ENCODE results near the gene YEATS2. TPM values are rescaled to one million over a fixed set of nuclear protein-coding genes. Genes with fewer than 3 reads are reported as not detected.
"Not testable (repeated sequence)": the region's sequence is repeated elsewhere in the genome, so short reads cannot be mapped to it uniquely, and the experiment has no call there.

YEATS2 gene
- total RNA-seq, 1 experiment from 2014 or later, result 31.0 TPM

DNA sequence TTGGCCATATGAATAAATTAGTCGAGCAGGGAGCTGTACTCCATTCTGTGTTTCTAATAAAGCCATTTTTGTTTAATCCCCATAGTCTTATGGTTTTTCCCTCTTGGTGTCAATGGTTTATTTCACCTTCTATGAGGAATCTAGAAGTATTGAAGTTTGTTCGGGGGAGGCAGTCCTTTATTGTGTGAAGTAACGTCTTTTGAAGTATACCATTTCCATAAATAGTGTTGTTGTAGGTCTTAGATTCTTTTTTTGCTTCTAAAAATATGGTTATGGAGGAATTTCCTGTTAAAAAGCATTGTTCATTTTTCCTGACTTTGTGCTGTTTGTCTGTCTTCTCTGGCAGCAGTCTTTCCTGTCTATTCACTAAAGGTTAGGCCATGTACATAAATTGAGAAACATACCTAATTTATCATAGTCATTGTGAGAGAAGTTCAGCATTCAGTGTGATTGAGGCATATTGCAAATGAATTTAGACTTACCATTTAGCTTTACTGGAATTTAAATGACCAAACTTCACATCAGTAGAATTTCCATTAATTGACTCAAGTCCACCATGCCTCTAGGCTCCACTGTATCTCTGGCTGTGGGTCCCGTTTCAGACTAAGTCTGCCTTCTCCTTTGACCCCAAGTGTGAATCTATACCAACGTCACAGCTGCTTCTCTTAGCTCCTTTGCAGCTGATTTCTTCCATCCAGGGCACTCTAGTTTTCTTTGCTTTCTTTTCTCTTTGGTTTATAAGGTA is 37.3 kb downstream of the YEATS2 start:
- Histone ChIP-seq H3K79me2 (ENCODE audit: low read length) (no peaks in the 10 kb centered on the region), H2AFZ (ENCODE audit: low read length) (no peak overlapping the region), H3K27me3 (ENCODE audit: low read length) (no peaks in the 10 kb centered on the region), H3K9me2 (replicated peaks; ENCODE audit: low read length) (no peaks in the 10 kb centered on the region), H3K9ac (ENCODE audit: low read length) (no peak overlapping the region), H3K27ac (ENCODE audit: low read length) (no peak overlapping the region), H3F3A (ENCODE audit: low read length, unreplicated experiment) (no peaks in the 10 kb centered on the region), H3K4me2 (ENCODE audit: low read length) (no peak overlapping the region), H4K20me1 (ENCODE audit: low read length) (no peaks in the 10 kb centered on the region), H3K9me3 (ENCODE audit: low read length) (no peaks in the 10 kb centered on the region), H3K4me3 (ENCODE audit: low read length) (no peak overlapping the region), H3K36me3 (ENCODE audit: low read depth, low read length) (peaks cover 44% of the 10 kb centered on the region), H3K4me1 (ENCODE audit: insufficient read depth, low read length) (no peaks in the 10 kb centered on the region)
- TF ChIP-seq EZH2phosphoT487 (IDR thresholded peaks at IDR 0.05; ENCODE audit: borderline replicate concordance, low read length), result no peak
- no peak for TF ChIP-seq EZH2 (IDR thresholded peaks at IDR 0.05; ENCODE audit: low read length, unreplicated experiment)
- TF ChIP-seq, protein P1, sequence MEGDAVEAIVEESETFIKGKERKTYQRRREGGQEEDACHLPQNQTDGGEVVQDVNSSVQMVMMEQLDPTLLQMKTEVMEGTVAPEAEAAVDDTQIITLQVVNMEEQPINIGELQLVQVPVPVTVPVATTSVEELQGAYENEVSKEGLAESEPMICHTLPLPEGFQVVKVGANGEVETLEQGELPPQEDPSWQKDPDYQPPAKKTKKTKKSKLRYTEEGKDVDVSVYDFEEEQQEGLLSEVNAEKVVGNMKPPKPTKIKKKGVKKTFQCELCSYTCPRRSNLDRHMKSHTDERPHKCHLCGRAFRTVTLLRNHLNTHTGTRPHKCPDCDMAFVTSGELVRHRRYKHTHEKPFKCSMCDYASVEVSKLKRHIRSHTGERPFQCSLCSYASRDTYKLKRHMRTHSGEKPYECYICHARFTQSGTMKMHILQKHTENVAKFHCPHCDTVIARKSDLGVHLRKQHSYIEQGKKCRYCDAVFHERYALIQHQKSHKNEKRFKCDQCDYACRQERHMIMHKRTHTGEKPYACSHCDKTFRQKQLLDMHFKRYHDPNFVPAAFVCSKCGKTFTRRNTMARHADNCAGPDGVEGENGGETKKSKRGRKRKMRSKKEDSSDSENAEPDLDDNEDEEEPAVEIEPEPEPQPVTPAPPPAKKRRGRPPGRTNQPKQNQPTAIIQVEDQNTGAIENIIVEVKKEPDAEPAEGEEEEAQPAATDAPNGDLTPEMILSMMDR (conservative IDR thresholded peaks at IDR 0.05; ENCODE audit: low read depth, low read length), result no peak
- BruUV-seq (replicated peaks), result no TSS peak
- ChIA-PET CTCF (no interaction called here), POLR2A (ENCODE audit: unreplicated experiment) (no interaction called here)
- ATAC-seq (no peak), DNase-seq (no peak)
- intact Hi-C loops (cut with micrococcal nuclease), result no loop called here

DNA sequence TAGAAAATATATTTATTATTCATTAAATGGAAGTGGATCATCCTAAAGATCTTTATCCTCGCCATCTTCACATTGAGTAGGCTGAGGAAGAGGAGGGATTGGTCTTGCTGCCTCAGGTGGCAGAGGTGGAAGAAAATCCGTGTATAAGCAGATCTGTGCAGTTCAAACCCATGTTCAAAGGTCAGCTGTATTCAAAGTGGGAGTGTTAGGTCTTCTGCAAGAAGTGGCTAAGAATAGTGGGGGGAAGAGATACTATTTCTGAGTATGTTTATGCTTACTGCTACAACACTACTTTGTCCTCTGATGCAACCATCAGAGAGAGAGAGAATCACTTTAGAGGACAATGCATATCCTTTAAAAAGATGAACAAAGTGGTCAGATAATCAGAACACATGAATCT is 39.5 kb downstream of the YEATS2 start:
- Histone ChIP-seq H3K4me3 (ENCODE audit: low read length) (no peak overlapping the region), H3K4me1 (ENCODE audit: insufficient read depth, low read length) (no peaks in the 10 kb centered on the region), H3K27me3 (ENCODE audit: low read length) (no peaks in the 10 kb centered on the region), H3K27ac (ENCODE audit: low read length) (no peak overlapping the region), H3K4me2 (ENCODE audit: low read length) (no peak overlapping the region), H3K36me3 (ENCODE audit: low read depth, low read length) (peaks cover 38% of the 10 kb centered on the region), H2AFZ (ENCODE audit: low read length) (no peak overlapping the region), H3K79me2 (ENCODE audit: low read length) (no peaks in the 10 kb centered on the region), H3K9me2 (replicated peaks; ENCODE audit: low read length) (no peaks in the 10 kb centered on the region), H4K20me1 (ENCODE audit: low read length) (no peaks in the 10 kb centered on the region), H3F3A (ENCODE audit: low read length, unreplicated experiment) (no peaks in the 10 kb centered on the region), H3K9me3 (ENCODE audit: low read length) (no peaks in the 10 kb centered on the region), H3K9ac (ENCODE audit: low read length) (no peak overlapping the region)
- DNase-seq (no peak), ATAC-seq (no peak)
- no TSS peak for BruUV-seq (replicated peaks)
- TF ChIP-seq, protein P1 (conservative IDR thresholded peaks at IDR 0.05; ENCODE audit: low read depth, low read length), result no peak
- no peak for TF ChIP-seq EZH2phosphoT487 (IDR thresholded peaks at IDR 0.05; ENCODE audit: borderline replicate concordance, low read length)
- TF ChIP-seq EZH2 (IDR thresholded peaks at IDR 0.05; ENCODE audit: low read length, unreplicated experiment), result no peak
- ChIA-PET CTCF (no interaction called here), POLR2A (ENCODE audit: unreplicated experiment) (no interaction called here)
- intact Hi-C loops (cut with micrococcal nuclease), result no loop called here

DNA sequence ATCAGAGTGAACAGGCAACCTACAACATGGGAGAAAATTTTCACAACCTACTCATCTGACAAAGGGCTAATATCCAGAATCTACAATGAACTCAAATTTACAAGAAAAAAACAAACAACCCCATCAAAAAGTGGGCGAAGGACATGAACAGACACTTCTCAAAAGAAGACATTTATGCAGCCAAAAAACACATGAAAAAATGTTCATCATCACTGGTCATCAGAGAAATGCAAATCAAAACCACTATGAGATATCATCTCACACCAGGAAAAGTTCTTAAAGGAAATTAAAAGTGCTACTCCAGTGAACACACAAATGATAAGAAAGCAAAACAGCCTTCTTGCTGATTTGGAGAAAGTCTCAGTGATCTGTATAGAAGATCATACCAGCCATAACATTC is 42.6 kb downstream of the YEATS2 start:
- H3K4me3 ChIP-seq (ENCODE audit: low read length); CTCF ChIA-PET; intact Hi-C loops (cut with micrococcal nuclease); H2AFZ ChIP-seq (ENCODE audit: low read length); H3K4me2 ChIP-seq (ENCODE audit: low read length); H3K9me3 ChIP-seq (ENCODE audit: low read length); DNase-seq; H3K9me2 ChIP-seq (replicated peaks; ENCODE audit: low read length); BruUV-seq (replicated peaks); H4K20me1 ChIP-seq (ENCODE audit: low read length); H3F3A ChIP-seq (ENCODE audit: low read length, unreplicated experiment); H3K79me2 ChIP-seq (ENCODE audit: low read length); H3K27ac ChIP-seq (ENCODE audit: low read length); ATAC-seq; H3K27me3 ChIP-seq (ENCODE audit: low read length); H3K4me1 ChIP-seq (ENCODE audit: insufficient read depth, low read length); H3K9ac ChIP-seq (ENCODE audit: low read length): not testable (repeated sequence)
- POLR2A ChIA-PET (ENCODE audit: unreplicated experiment), result interaction anchor here (0.5 kb wide), 1 partner anchor 283 kb away, joined by 6 read pairs; no protein-coding TSS in a partner anchor
- H3K36me3 ChIP-seq (ENCODE audit: low read depth, low read length), result peaks cover 28% of the 10 kb centered on the region

All from PC-3 (cell line).